T-cell (primary cell): ENCODE measurements around the gene ANXA2R. TPM values are rescaled to one million over a fixed set of nuclear protein-coding genes. Genes with fewer than 3 reads are reported as not detected.

Source experiments
- ATAC-seq, 4 experiments: fragments of 200-7000 bp in 3 of 4; fragments of 150-1000 bp in 1 of 4; cut with Tn5 transposase; replicated peaks in 1 of 4; 1 replicate in 3 of 4; 2 replicates in 1 of 4; pipeline ENCODE4 v1.10.0; 2021; ENCODE audit warnings: moderate library complexity in 3 of 4, mild to moderate bottlenecking in 2 of 4, moderate number of reproducible peaks in 1 of 4
- CTCF ChIA-PET, 2 donors: fragments of 300-600 bp; sonication (Branson Sonifier 250); formaldehyde crosslinking; loops; one replicate each; lab custom pipeline; 2022; ENCODE audit warnings: antibody characterized with exemption in 2 of 2; lab: Charles Lee
- POLR2A ChIA-PET, 2 donors: fragments of 300-600 bp; sonication (Branson Sonifier 250); formaldehyde crosslinking; loops; one replicate each; lab custom pipeline; 2022; ENCODE audit warnings: antibody characterized with exemption in 2 of 2; lab: Charles Lee
- DNase-seq, 35 experiments: peaks; one replicate each; pipeline versions ENCODE4 v3.0.0 to v3.0.0-alpha.2; 2013 to 2023
- H3K27ac ChIP-seq: one replicate; pipeline ENCODE4 v1.5.1; 2013; ENCODE audit warnings: low read length
- H3K27me3 ChIP-seq, 2 experiments: replicated peaks in 1 of 2; 1 replicate in 1 of 2; 2 replicates in 1 of 2; pipeline versions ENCODE4 v1.6.1 to v1.7.0; 2013; ENCODE audit warnings: low read length in 1 of 2, mixed read lengths in 1 of 2; ENCODE audit not compliant: control insufficient read depth in 2 of 2, insufficient read depth in 2 of 2; ENCODE audit errors: extremely low read depth in 1 of 2
- H3K36me3 ChIP-seq, 2 donors: 1 replicate in 1 of 2; 2 replicates in 1 of 2; pipeline versions ENCODE4 v1.6.1 to v1.7.0; 2013; ENCODE audit warnings: low read length in 1 of 2; ENCODE audit not compliant: control insufficient read depth in 2 of 2, insufficient read depth in 1 of 2; ENCODE audit errors: extremely low read depth in 1 of 2
- H3K4me1 ChIP-seq, 2 experiments: 1 replicate in 1 of 2; 2 replicates in 1 of 2; pipeline versions ENCODE4 v1.6.1 to v1.7.0; 2013; ENCODE audit warnings: low read length in 2 of 2, mixed read lengths in 1 of 2; ENCODE audit not compliant: insufficient read depth in 2 of 2, control insufficient read depth in 1 of 2; ENCODE audit errors: extremely low read depth in 1 of 2
- H3K4me3 ChIP-seq, 2 donors: 1 replicate in 1 of 2; 2 replicates in 1 of 2; pipeline versions ENCODE4 v1.5.1 to v1.7.0; 2013; ENCODE audit warnings: mild to moderate bottlenecking in 2 of 2, low read length in 1 of 2, moderate library complexity in 1 of 2; ENCODE audit not compliant: control insufficient read depth in 1 of 2; ENCODE audit errors: extremely low read depth in 1 of 2
- H3K9me3 ChIP-seq: 2 replicates; pipeline ENCODE4 v1.7.0; 2013
- H3K27ac Mint-ChIP-seq, 2 donors: one replicate each; pipeline ENCODE4 v1.8.0; 2020 to 2021; ENCODE audit warnings: mild to moderate bottlenecking in 2 of 2, mixed read lengths in 2 of 2
- H3K27me3 Mint-ChIP-seq, 2 donors: one replicate each; pipeline ENCODE4 v1.8.0; 2021 to 2022; ENCODE audit warnings: mixed read lengths in 2 of 2
- H3K36me3 Mint-ChIP-seq: one replicate; pipeline ENCODE4 v1.8.0; 2021; ENCODE audit warnings: mixed read lengths
- H3K4me1 Mint-ChIP-seq, 3 donors: one replicate each; pipeline ENCODE4 v1.8.0; 2020 to 2022; ENCODE audit warnings: mixed read lengths in 3 of 3, mild to moderate bottlenecking in 1 of 3
- H3K4me3 Mint-ChIP-seq, 3 donors: one replicate each; pipeline ENCODE4 v1.8.0; 2020 to 2022; ENCODE audit warnings: mild to moderate bottlenecking in 3 of 3, mixed read lengths in 3 of 3, moderate library complexity in 3 of 3
- H3K9me3 Mint-ChIP-seq, 3 donors: one replicate each; pipeline ENCODE4 v1.8.0; 2020 to 2022; ENCODE audit warnings: mixed read lengths in 3 of 3
- WGBS: methylation state at CpG from one replicate; pipeline ENCODE4 v1.1.5; 2013; ENCODE audit warnings: missing lambda C conversion rate; ENCODE audit not compliant: insufficient coverage; 5-methylcytosine and 5-hydroxymethylcytosine counted together
- total RNA-seq, 35 experiments: library from RNA in 6 of 35; stranded (reverse) in 6 of 35; fragments of 120-200 nt in 1 of 35; gene quantifications; one replicate each; pipeline versions ENCODE4 v1.2.1 to v1.2.4 and lab custom pipeline; 2013 to 2026

The ANXA2R gene
- total RNA-seq, 5 donors from 2014 or later (not counting 1 experiment from before 2014, with no cell fraction given), result 47.8 to 64.1 (median 53.1) TPM

DNA sequence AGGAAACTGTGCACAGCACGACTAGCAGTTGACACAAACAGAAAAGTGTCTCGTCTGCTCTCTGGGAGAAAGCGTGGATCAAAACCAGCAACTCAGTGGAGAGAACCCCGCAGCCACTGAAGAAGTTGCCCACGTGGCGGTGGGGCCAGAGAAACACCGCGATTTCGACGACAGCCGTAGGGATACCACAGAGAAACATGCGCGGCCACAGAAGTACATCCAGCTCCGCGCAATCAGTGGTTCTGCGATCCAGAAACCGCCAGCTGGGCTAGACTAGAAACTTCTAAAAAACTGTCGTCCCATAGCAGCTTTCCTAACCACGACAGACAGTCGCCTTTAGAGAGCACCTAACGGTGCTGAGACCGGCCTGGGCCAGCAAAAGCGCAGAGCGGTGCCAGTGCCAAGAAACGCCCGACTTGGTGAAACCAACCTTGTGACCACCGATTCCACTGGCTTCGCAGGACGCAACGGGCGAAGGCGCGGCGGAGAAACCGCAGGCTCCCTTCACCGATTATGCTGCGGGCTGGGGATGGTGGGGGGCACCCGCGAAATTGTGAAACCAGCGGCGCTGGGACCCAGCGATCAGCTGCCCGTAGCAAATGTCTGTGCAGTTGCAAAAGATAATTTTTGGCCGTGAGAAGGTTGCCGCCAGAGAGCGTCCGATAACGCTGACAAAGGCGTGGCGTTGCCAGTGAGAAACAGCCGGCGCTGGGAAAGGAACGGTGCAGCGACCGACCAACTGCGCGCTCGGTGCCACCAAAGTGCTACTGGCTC lies 2.7 kb upstream of the ANXA2R start:
- DNase-seq (peak in 34 of 35 experiments; percentile 41 to 83 (median 60)), ATAC-seq (peak; percentile 3 to 8 (median 6))
- CTCF ChIA-PET, result interaction anchor here (0.6 to 4.1 kb wide), 9 partner anchors 22 to 134 kb away, joined by 3 to 62 read pairs (median 4); no protein-coding TSS in a partner anchor

DNA sequence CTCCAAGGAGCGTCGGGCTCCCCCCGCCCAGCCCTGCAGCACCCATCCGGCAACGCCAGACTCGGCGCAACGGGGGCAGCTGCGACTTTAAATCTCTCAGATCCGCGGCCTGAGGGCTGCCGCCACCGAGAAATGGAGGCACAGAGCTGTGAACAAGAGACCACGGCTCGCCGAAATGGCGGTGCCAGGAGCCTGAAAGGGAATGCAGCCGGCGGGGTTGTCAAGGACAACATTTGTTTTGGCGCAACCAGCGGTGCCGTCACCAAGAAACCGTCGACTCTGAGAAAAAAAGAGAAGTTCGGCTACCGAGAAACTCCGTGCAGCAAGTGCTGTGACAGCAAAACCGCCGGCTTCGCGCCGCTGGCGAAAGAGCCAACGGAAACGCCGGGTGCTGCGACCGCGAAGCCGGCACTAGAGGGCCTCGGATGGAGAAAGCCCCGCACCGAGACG lies 2.1 kb upstream of the ANXA2R start:
- Histone ChIP-seq H3K4me1 (peaks cover 9 to 56% of the 10 kb centered on the region in 2 experiments), H3K36me3 (peaks cover 0 to 8% of the 10 kb centered on the region in 2 donors), H3K9me3 (no peaks in the 10 kb centered on the region), H3K27me3 (no peaks in the 10 kb centered on the region), H3K27ac (peak overlapping the region; percentile 98), H3K4me3 (peak overlapping the region; percentile 82 to 99)
- H3K36me3 Mint-ChIP-seq, result peaks cover 13% of the 10 kb centered on the region
- ATAC-seq, result peak; percentile 24 to 49 (median 30)
- H3K27ac Mint-ChIP-seq, result peak overlapping the region; percentile 98 to 99
- ChIA-PET CTCF (interaction anchor here (0.6 to 4.1 kb wide), 17 partner anchors 19 to 442 kb away, joined by 3 to 62 read pairs (median 7); partner anchors contain the start of genes TMEM267 (in 1 of the 2) and ZNF131 (in 1 of the 2)), POLR2A (interaction anchor here (0.6 to 3.2 kb wide), 18 partner anchors 20 to 442 kb away, joined by 3 to 99 read pairs (median 6); partner anchors contain the start of genes TMEM267 (in 1 of the 2) and ZNF131 (in 1 of the 2))
- H3K9me3 Mint-ChIP-seq, result peaks cover 0 to 2% (median 0%) of the 10 kb centered on the region in 3 donors
- H3K4me1 Mint-ChIP-seq, result peaks cover 36 to 57% (median 41%) of the 10 kb centered on the region in 3 donors
- H3K27me3 Mint-ChIP-seq, result no peaks in the 10 kb centered on the region
- peak overlapping the region; percentile 93 to 100 (median 95) for H3K4me3 Mint-ChIP-seq
- WGBS, result under 1% methylated on average over 44 of the region's 44 CpGs
- peak; percentile 66 to 93 (median 86) for DNase-seq

More for the DNA sequence above, 2.7 kb upstream of the ANXA2R start:
- H3K4me3 Mint-ChIP-seq, result peak overlapping the region; percentile 93 to 100 (median 95)
- no peaks in the 10 kb centered on the region for H3K9me3 ChIP-seq
- H3K9me3 Mint-ChIP-seq, result peaks cover 0 to 2% (median 0%) of the 10 kb centered on the region in 3 donors
- peak overlapping the region; percentile 82 to 99 for H3K4me3 ChIP-seq
- peaks cover 32 to 50% (median 37%) of the 10 kb centered on the region in 3 donors for H3K4me1 Mint-ChIP-seq
- H3K27ac Mint-ChIP-seq, result peak overlapping the region; percentile 98 to 99
- H3K27ac ChIP-seq, result peak overlapping the region; percentile 98
- H3K4me1 ChIP-seq, result peaks cover 8 to 50% of the 10 kb centered on the region in 2 experiments
- POLR2A ChIA-PET, result interaction anchor here (0.7 to 3.2 kb wide), 12 partner anchors 22 to 441 kb away, joined by 3 to 99 read pairs (median 16); partner anchors contain the start of genes TMEM267 (in 1 of the 2) and ZNF131 (in 1 of the 2)
- WGBS, result under 1% methylated on average over 49 of the region's 58 CpGs
- no peaks in the 10 kb centered on the region for H3K27me3 Mint-ChIP-seq
- H3K36me3 ChIP-seq, result peaks cover 0 to 8% of the 10 kb centered on the region in 2 donors
- peaks cover 13% of the 10 kb centered on the region for H3K36me3 Mint-ChIP-seq
- H3K27me3 ChIP-seq, result no peaks in the 10 kb centered on the region

DNA sequence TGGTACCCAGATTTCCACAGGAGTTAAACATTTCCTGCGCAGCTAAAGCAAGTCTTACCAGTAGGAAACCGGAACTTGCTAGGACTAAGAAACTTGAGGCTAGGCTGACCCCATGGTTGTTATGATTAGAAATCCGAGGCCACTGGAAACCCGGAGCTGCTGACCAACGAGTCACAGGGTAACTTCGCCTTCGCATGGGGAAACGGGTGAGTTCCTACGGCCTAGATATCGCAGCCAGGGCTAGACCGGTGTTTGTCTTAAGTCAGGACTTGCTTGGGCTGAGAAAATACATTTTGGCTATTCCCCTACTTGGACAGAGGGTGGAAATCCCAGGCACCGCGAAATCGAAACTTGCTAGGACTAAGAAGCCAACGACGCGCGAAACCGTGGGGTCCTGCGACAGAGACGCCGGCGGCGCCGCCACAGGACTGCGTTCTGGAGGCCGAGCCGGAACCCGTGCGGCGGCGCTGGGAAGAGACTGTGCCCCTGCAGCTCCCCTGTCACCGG lies 1.6 kb upstream of the ANXA2R start:
- H3K36me3 Mint-ChIP-seq, result peaks cover 13% of the 10 kb centered on the region
- H3K4me3 ChIP-seq, result peak overlapping the region; percentile 82 to 99

DNA sequence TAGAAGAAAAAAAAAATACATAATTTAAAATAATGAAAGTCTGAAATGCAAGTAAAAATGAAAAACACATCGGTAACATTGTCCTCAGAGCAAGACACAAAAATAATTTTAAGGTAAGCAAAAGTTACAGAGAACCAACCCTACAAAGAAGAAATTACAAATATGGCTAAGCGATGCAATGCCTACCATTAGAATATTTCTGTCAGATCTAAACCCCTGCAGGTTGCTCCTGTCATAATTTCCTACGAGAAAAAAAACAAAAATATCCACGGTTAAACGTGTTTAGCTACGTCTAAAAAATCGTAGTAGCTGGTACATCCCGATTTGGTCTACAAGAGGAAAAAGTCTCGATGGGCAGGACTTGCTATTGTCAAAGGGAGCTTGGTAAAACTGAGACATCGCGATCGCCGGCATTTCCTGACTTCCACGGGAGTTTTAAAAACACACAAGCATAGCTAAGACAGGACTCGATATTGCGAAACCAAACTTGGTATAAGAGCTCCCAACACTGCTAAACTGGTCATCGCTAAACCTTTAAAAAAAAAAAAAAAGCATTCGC lies 1.1 kb upstream of the ANXA2R start:
- CTCF ChIA-PET, result interaction anchor here (0.6 to 4.1 kb wide), 25 partner anchors 20 to 443 kb away, joined by 3 to 62 read pairs (median 5); partner anchors contain the start of genes TMEM267 (in 1 of the 2) and ZNF131 (in 1 of the 2)
- H3K27ac ChIP-seq, result peak overlapping the region; percentile 98
- DNase-seq (peak in 23 of 35 experiments; percentile 21 to 75 (median 41)), ATAC-seq (no peak)
- H3K27ac Mint-ChIP-seq, result peak overlapping the region; percentile 98 to 99
- H3K27me3 ChIP-seq, result no peaks in the 10 kb centered on the region
- peaks cover 44 to 57% (median 44%) of the 10 kb centered on the region in 3 donors for H3K4me1 Mint-ChIP-seq
- H3K36me3 Mint-ChIP-seq, result peaks cover 9% of the 10 kb centered on the region
- H3K4me3 ChIP-seq, result peak overlapping the region; percentile 82 to 99
- H3K9me3 ChIP-seq, result no peaks in the 10 kb centered on the region
- H3K36me3 ChIP-seq, result peaks cover 0 to 8% of the 10 kb centered on the region in 2 donors
- H3K4me3 Mint-ChIP-seq, result peak overlapping the region; percentile 93 to 100 (median 95)
- no peaks in the 10 kb centered on the region for H3K27me3 Mint-ChIP-seq
- POLR2A ChIA-PET, result interaction anchor here (0.6 to 3.2 kb wide), 23 partner anchors 18 to 1763 kb away, joined by 3 to 99 read pairs (median 6); partner anchors contain the start of genes TMEM267 (in 1 of the 2) and ZNF131 (in 1 of the 2)
- no peaks in the 10 kb centered on the region for H3K9me3 Mint-ChIP-seq
- 0% methylated on average over 9 of the region's 18 CpGs for WGBS
- peaks cover 15 to 65% of the 10 kb centered on the region in 2 experiments for H3K4me1 ChIP-seq

More for the DNA sequence above, 1.6 kb upstream of the ANXA2R start:
- Mint-ChIP-seq H3K9me3 (peaks cover 0 to 2% (median 0%) of the 10 kb centered on the region in 3 donors), H3K27ac (peak overlapping the region; percentile 98 to 99), H3K4me1 (peaks cover 41 to 61% (median 42%) of the 10 kb centered on the region in 3 donors), H3K4me3 (peak overlapping the region; percentile 93 to 100 (median 95)), H3K27me3 (no peaks in the 10 kb centered on the region)
- ATAC-seq (peak; percentile 30 to 38 (median 33)), DNase-seq (peak in 12 of 35 experiments; percentile 63 to 87 (median 74))
- POLR2A ChIA-PET, result interaction anchor here (0.6 to 3.2 kb wide), 22 partner anchors 19 to 442 kb away, joined by 3 to 99 read pairs (median 6); partner anchors contain the start of genes TMEM267 (in 1 of the 2) and ZNF131 (in 1 of the 2)
- Histone ChIP-seq H3K36me3 (peaks cover 0 to 8% of the 10 kb centered on the region in 2 donors), H3K27ac (peak overlapping the region; percentile 98), H3K4me1 (peaks cover 14 to 61% of the 10 kb centered on the region in 2 experiments), H3K27me3 (no peaks in the 10 kb centered on the region), H3K9me3 (no peaks in the 10 kb centered on the region)
- WGBS, result under 1% methylated on average over 31 of the region's 33 CpGs
- CTCF ChIA-PET, result interaction anchor here (0.6 to 4.1 kb wide), 21 partner anchors 20 to 442 kb away, joined by 3 to 62 read pairs (median 7); partner anchors contain the start of genes TMEM267 (in 1 of the 2) and ZNF131 (in 1 of the 2)

DNA sequence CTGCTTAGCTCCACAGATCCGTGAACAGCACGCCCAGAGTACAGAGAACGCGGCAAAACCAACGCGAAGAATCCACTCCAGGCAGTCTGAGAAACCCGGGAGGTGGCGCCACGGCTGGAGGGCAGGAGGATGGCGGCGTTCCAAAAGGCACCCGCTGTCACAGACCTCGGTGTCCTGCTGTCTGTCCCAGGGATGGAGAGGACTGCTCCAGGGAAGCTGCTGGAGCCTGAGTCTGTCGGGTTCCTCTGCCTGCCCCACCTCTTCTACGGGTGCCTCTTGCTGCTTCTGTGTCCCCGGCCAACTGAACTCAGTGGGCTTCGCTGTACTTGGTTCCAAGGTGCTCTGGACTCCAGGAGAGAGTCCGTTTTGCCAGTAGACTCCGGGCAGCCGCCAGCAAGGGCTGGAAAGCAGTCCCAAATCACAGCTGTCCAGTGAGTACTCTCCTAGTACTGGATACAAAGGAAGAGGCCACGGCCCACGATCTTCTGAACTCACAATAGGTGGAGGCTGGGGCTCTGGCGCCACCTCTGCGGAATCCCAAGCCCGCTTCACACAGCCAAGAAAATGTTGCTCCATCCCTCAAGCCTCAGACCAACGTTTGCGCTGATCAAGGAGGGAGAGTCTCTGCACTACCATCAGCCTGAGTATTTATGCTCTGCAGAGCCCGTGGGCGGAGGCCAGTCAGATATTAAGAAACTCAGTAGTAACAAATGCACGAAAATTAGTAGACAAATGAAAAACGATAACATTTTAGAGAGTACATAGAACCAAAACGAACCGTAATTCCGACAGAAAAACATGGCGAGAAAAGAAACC lies 440 bp downstream of the ANXA2R start:
- peaks cover 48 to 62% (median 48%) of the 10 kb centered on the region in 3 donors for H3K4me1 Mint-ChIP-seq

More for the DNA sequence above, 440 bp downstream of the ANXA2R start:
- ChIA-PET CTCF (interaction anchor here (0.6 to 4.1 kb wide), 11 partner anchors 19 to 130 kb away, joined by 3 to 71 read pairs (median 8); no protein-coding TSS in a partner anchor), POLR2A (interaction anchor here (0.5 to 4.1 kb wide), 9 partner anchors 19 to 90 kb away, joined by 3 to 77 read pairs (median 8); no protein-coding TSS in a partner anchor)
- Histone ChIP-seq H3K27me3 (no peaks in the 10 kb centered on the region), H3K4me3 (peak overlapping the region; percentile 82 to 99), H3K36me3 (peaks cover 0 to 5% of the 10 kb centered on the region in 2 donors), H3K27ac (peak overlapping the region; percentile 98), H3K4me1 (peaks cover 20 to 60% of the 10 kb centered on the region in 2 experiments), H3K9me3 (no peaks in the 10 kb centered on the region)
- WGBS, result 1% methylated on average over 29 of the region's 35 CpGs
- Mint-ChIP-seq H3K27me3 (no peaks in the 10 kb centered on the region), H3K27ac (peak overlapping the region; percentile 98 to 99), H3K36me3 (peaks cover 3% of the 10 kb centered on the region), H3K9me3 (no peaks in the 10 kb centered on the region), H3K4me3 (peak overlapping the region; percentile 93 to 100 (median 95))
- ATAC-seq (peak; percentile 1 to 8 (median 3)), DNase-seq (peak; percentile 43 to 81 (median 64))
